ENCODE results near the gene DCP2. TPM values are rescaled to one million over a fixed set of nuclear protein-coding genes. Genes with fewer than 3 reads are reported as not detected.

Gene DCP2
- polyA plus RNA-seq, 1 donor from 2014 or later = 26.2 TPM

GRCh38 chr5:113039229-113039933, 62.8 kb downstream of the DCP2 start:
- H3F3A ChIP-seq (ENCODE audit: insufficient read depth, low read length, poor library complexity, severe bottlenecking) = no peaks in the 10 kb centered on the region
- H3K4me2 ChIP-seq (ENCODE audit: low read length) = no peak overlapping the region
- no peaks in the 10 kb centered on the region for H3K79me2 ChIP-seq (replicated peaks; ENCODE audit: insufficient read depth, low read length)
- H3K9me3 ChIP-seq (ENCODE audit: low read length) = no peaks in the 10 kb centered on the region
- no peak overlapping the region for H2AFZ ChIP-seq (ENCODE audit: low read depth, low read length)
- H3K9me2 ChIP-seq (ENCODE audit: insufficient read depth, low read length) = no peaks in the 10 kb centered on the region
- TF ChIP-seq TAF1 (IDR thresholded peaks at IDR 0.05; ENCODE audit: low read depth) (no peak), POLR2AphosphoS5 (IDR thresholded peaks at IDR 0.05) (no peak), SMC3 (conservative IDR thresholded peaks at IDR 0.05; ENCODE audit: poor library complexity) (no peak), CTCF (IDR thresholded peaks at IDR 0.05; ENCODE audit: poor library complexity, severe bottlenecking) (no peak), REST (IDR thresholded peaks at IDR 0.05; ENCODE audit: borderline replicate concordance) (no peak), MXI1 (conservative IDR thresholded peaks at IDR 0.05; ENCODE audit: poor library complexity, severe bottlenecking) (no peak), RAD21 (conservative IDR thresholded peaks at IDR 0.05) (no peak)
- no peaks in the 10 kb centered on the region for H3K36me3 ChIP-seq (ENCODE audit: insufficient read depth, low read length)
- H4K20me1 ChIP-seq (ENCODE audit: insufficient read depth) = no peaks in the 10 kb centered on the region
- H3K9ac ChIP-seq (ENCODE audit: low read length) = no peak overlapping the region
- no peak overlapping the region for H3K4me3 ChIP-seq (ENCODE audit: low read length)
- no peaks in the 10 kb centered on the region for H3K27me3 ChIP-seq (ENCODE audit: insufficient read depth, low read depth, low read length)
- no peak overlapping the region for H3K27ac ChIP-seq (ENCODE audit: low read length)

- no peak for TF ChIP-seq REST (IDR thresholded peaks at IDR 0.05; ENCODE audit: borderline replicate concordance)
- no peak for TF ChIP-seq EZH2 (IDR thresholded peaks at IDR 0.05; ENCODE audit: borderline replicate concordance, insufficient read depth, low read length, poor library complexity, severe bottlenecking)
- no peak for TF ChIP-seq POLR2AphosphoS5 (IDR thresholded peaks at IDR 0.05)
- TF ChIP-seq SMC3 (conservative IDR thresholded peaks at IDR 0.05; ENCODE audit: poor library complexity) = no peak
- no peak for TF ChIP-seq TAF1 (IDR thresholded peaks at IDR 0.05; ENCODE audit: low read depth)
- TF ChIP-seq CTCF (IDR thresholded peaks at IDR 0.05; ENCODE audit: poor library complexity, severe bottlenecking) = no peak
- TF ChIP-seq MXI1 (conservative IDR thresholded peaks at IDR 0.05; ENCODE audit: poor library complexity, severe bottlenecking) = no peak
- no peak for TF ChIP-seq RAD21 (conservative IDR thresholded peaks at IDR 0.05)
- no peak for TF ChIP-seq EP300 (conservative IDR thresholded peaks at IDR 0.05; ENCODE audit: poor library complexity, severe bottlenecking)
- Histone ChIP-seq H3K9me2 (ENCODE audit: insufficient read depth, low read length) (no peaks in the 10 kb centered on the region), H3K4me3 (ENCODE audit: low read length) (no peak overlapping the region), H3K79me2 (replicated peaks; ENCODE audit: insufficient read depth, low read length) (no peaks in the 10 kb centered on the region), H3F3A (ENCODE audit: insufficient read depth, low read length, poor library complexity, severe bottlenecking) (no peaks in the 10 kb centered on the region), H3K4me2 (ENCODE audit: low read length) (no peak overlapping the region), H3K27ac (ENCODE audit: low read length) (no peak overlapping the region), H3K36me3 (ENCODE audit: insufficient read depth, low read length) (no peaks in the 10 kb centered on the region), H3K27me3 (ENCODE audit: insufficient read depth, low read depth, low read length) (no peaks in the 10 kb centered on the region), H3K9me3 (ENCODE audit: low read length) (no peaks in the 10 kb centered on the region), H4K20me1 (ENCODE audit: insufficient read depth) (no peaks in the 10 kb centered on the region), H3K9ac (ENCODE audit: low read length) (no peak overlapping the region), H2AFZ (ENCODE audit: low read depth, low read length) (no peak overlapping the region)
Observed at GRCh38 chr5:113039934-113040285, 63.3 kb downstream of the DCP2 start.

All from neural cell (in vitro differentiated cells).